MM.1S (cell line): Measurements from ENCODE around the gene PARD3.

Source experiments
- CTCF ChIP-seq: fragments of 300-600 bp; sonication (generic); IDR thresholded peaks from 2 replicates; pipeline ENCODE4 v1.5.1; 2016; ENCODE audit warnings: antibody characterized with exemption, low read length, mixed read lengths
- EZH2 ChIP-seq: fragments of 300-600 bp; sonication (generic); optimal IDR thresholded peaks from 2 replicates; pipeline ENCODE3; 2017; ENCODE audit warnings: low read depth, mild to moderate bottlenecking, antibody characterized with exemption, low read length, mixed read lengths
- EZH2phosphoT487 ChIP-seq: fragments of 300-600 bp; sonication (generic); IDR thresholded peaks from 2 replicates; pipeline ENCODE4 v1.6.1; 2018; ENCODE audit warnings: antibody characterized with exemption, low read length

- TF ChIP-seq CTCF = no peak
- TF ChIP-seq EZH2 = no peak
- no peak for TF ChIP-seq EZH2phosphoT487
Observed at GRCh38 chr10:34530778-34531177, 284.3 kb downstream of the PARD3 start.
